GM12878 (cell line): ENCODE data around the gene ISLR. TPM values are rescaled to one million over a fixed set of nuclear protein-coding genes. Genes with fewer than 3 reads are reported as not detected.

Experiments used
- EED ChIP-seq: sonication (generic); IDR thresholded peaks from 2 replicates; pipeline ENCODE4 v1.6.1; 2016; ENCODE audit warnings: antibody characterized with exemption, low read depth
- GABPA ChIP-seq: IDR thresholded peaks from 2 replicates; pipeline ENCODE4 v1.6.1; 2014; ENCODE audit warnings: antibody characterized with exemption, low read depth, mild to moderate bottlenecking, inconsistent platforms
- NFIC ChIP-seq: IDR thresholded peaks from 2 replicates; pipeline ENCODE4 v1.6.1; 2012; ENCODE audit warnings: low read depth, mild to moderate bottlenecking, inconsistent platforms, low read length, moderate library complexity
- PAX5 ChIP-seq: IDR thresholded peaks from 2 replicates; pipeline ENCODE4 v1.6.1; 2011; ENCODE audit warnings: low read depth, low read length, borderline replicate concordance
- RELA ChIP-seq: fragments of 450-650 bp; IDR thresholded peaks from 2 replicates; pipeline ENCODE4 v1.8.0; 2014; ENCODE audit warnings: borderline replicate concordance; ENCODE audit not compliant: partially characterized antibody
- RFX5 ChIP-seq: IDR thresholded peaks from 2 replicates; pipeline ENCODE4 v1.6.1; 2011; ENCODE audit warnings: low read depth, low read length, improper control_type of control experiment
- polyA plus RNA-seq, 11 experiments: library from polyadenylated mRNA; depleted of rRNA in 4 of 11; unstranded in 6 of 11; stranded (reverse) in 5 of 11; fragments of >200 nt; fragmentation: Nextera tagmentation in 4 of 11; fragmentation: Illumina TruSeq in 1 of 11; extraction: Ambion mirVana in 4 of 11; extraction: Trizol in 1 of 11; gene quantifications; 1 replicate in 1 of 11; 2 replicates in 10 of 11; pipeline versions ENCODE4 v1.2.1 to v1.2.3, GENCODE V29; 2011 to 2016; ENCODE audit warnings: inconsistent platforms in 2 of 11, missing spikeins in 2 of 11, low read depth in 1 of 11
- total RNA-seq, 4 experiments: library from RNA; depleted of rRNA in 3 of 4; stranded (reverse); fragments of >200 nt in 3 of 4; fragmentation: Illumina TruSeq in 1 of 4; extraction: Trizol in 1 of 4; gene quantifications; 2 replicates each; pipeline versions ENCODE4 v1.2.1 to v1.2.3, GENCODE V29; 2013 to 2021
- TF ChIP-seq, protein P1 (sequence below), 3 experiments: IDR thresholded peaks in 2 of 3; conservative IDR thresholded peaks in 1 of 3; 2 replicates each; pipeline ENCODE4 v1.5.1; 2011; ENCODE audit warnings: low read depth in 3 of 3, low read length in 3 of 3, mild to moderate bottlenecking in 3 of 3, control low read depth in 2 of 3, moderate library complexity in 2 of 3, inconsistent platforms in 1 of 3, mixed read lengths in 1 of 3; ENCODE audit not compliant: control insufficient read depth in 2 of 3, insufficient read depth in 1 of 3; ENCODE audit errors: extremely low read depth in 1 of 3
- TF ChIP-seq, protein P2 (sequence below): IDR thresholded peaks from 2 replicates; pipeline ENCODE4 v1.6.1; 2011; ENCODE audit warnings: mild to moderate bottlenecking, low read depth, low read length, moderate library complexity; ENCODE audit not compliant: insufficient replicate concordance
- TF ChIP-seq, protein P3 (sequence below): IDR thresholded peaks from 2 replicates; pipeline ENCODE4 v1.6.1; 2011; ENCODE audit warnings: borderline replicate concordance, low read depth, mild to moderate bottlenecking, moderate library complexity, low read length; ENCODE audit not compliant: insufficient read depth, poor library complexity, severe bottlenecking
- TF ChIP-seq, protein P4 (sequence below): fragments of 450-650 bp; IDR thresholded peaks from 2 replicates; pipeline ENCODE4 v1.6.1; 2016; ENCODE audit warnings: mild to moderate bottlenecking
- TF ChIP-seq, protein P5 (sequence below): fragments of 450-650 bp; formaldehyde crosslinking; IDR thresholded peaks from 2 replicates; pipeline ENCODE4 v1.4.0; 2022; ENCODE audit warnings: mild to moderate bottlenecking, moderate library complexity
- TF ChIP-seq, protein P6 (sequence below): fragments of 450-650 bp; conservative IDR thresholded peaks from 2 replicates; pipeline ENCODE4 v1.6.1; 2017; ENCODE audit warnings: mild to moderate bottlenecking, moderate library complexity

ISLR gene
- total and polyA plus RNA-seq, 10 of the 15 experiments (the other 5 are each of a cell fraction or from before 2014, with no cell fraction given) = 0.03 to 1.8 (median 0.54) TPM

DNA sequence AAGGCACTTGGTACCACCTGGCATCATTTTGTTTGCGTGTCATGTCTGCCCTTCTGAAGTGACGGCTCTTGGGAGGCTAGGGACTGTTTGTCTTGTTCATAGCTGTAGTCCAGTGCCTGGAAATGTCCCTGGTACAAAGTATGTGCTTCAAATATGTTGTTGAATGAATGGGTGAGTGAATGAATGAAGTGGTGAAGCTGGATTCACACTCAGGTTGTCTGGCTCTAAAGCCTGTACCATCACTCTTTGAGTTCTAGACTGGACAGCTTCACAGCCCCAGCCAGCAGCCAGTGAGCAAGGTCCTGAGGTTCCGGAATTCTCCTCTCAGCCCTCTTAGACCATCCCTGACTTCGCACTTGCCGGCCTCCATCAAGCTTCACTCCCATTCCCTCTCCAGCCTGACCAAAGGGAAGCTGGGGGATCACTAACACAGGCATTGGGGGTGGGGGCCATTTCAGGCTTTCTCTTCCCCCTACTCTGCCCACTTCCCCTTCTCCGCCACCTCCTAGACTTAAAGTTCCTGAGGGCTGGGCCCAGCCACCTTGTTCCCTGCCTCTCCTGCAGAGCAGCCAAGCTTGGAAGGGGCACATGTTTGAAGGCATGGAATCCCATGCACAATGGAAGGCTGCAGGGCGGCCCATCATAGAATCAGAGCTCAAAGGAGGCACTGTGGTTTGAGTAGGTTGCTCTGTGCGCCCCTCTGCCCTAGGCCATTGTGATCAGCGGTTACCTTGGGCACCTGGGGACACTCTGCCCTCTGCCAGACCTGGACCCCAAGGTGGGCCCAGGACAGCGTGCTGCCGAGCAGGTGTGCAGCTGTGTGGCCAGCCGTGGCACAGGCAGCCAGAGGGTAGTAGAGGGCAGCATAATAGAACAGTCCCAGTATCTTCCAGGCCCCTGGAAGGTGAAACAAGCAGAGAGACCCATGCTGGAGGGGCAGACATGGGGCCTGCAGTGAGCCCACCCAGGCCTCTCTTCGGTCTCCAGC lies 21.4 kb downstream of the ISLR start (continued):
- TF ChIP-seq, protein P1, sequence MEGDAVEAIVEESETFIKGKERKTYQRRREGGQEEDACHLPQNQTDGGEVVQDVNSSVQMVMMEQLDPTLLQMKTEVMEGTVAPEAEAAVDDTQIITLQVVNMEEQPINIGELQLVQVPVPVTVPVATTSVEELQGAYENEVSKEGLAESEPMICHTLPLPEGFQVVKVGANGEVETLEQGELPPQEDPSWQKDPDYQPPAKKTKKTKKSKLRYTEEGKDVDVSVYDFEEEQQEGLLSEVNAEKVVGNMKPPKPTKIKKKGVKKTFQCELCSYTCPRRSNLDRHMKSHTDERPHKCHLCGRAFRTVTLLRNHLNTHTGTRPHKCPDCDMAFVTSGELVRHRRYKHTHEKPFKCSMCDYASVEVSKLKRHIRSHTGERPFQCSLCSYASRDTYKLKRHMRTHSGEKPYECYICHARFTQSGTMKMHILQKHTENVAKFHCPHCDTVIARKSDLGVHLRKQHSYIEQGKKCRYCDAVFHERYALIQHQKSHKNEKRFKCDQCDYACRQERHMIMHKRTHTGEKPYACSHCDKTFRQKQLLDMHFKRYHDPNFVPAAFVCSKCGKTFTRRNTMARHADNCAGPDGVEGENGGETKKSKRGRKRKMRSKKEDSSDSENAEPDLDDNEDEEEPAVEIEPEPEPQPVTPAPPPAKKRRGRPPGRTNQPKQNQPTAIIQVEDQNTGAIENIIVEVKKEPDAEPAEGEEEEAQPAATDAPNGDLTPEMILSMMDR (IDR thresholded peaks at IDR 0.05 in 2 of 3, conservative IDR thresholded peaks at IDR 0.05 in 1 of 3; ENCODE audit: control insufficient read depth in 2 of 3, extremely low read depth in 1 of 3, insufficient read depth in 1 of 3, low read depth in 3 of 3, low read length in 3 of 3) = 0 out of 6 replicates have a peak, but pooled peaks of 1 of the 3 experiments have one; percentile 6
- no peak for TF ChIP-seq NFIC
- TF ChIP-seq, protein P2, sequence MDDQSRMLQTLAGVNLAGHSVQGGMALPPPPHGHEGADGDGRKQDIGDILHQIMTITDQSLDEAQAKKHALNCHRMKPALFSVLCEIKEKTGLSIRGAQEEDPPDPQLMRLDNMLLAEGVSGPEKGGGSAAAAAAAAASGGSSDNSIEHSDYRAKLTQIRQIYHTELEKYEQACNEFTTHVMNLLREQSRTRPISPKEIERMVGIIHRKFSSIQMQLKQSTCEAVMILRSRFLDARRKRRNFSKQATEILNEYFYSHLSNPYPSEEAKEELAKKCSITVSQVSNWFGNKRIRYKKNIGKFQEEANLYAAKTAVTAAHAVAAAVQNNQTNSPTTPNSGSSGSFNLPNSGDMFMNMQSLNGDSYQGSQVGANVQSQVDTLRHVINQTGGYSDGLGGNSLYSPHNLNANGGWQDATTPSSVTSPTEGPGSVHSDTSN = no peak
- TF ChIP-seq, protein P3, sequence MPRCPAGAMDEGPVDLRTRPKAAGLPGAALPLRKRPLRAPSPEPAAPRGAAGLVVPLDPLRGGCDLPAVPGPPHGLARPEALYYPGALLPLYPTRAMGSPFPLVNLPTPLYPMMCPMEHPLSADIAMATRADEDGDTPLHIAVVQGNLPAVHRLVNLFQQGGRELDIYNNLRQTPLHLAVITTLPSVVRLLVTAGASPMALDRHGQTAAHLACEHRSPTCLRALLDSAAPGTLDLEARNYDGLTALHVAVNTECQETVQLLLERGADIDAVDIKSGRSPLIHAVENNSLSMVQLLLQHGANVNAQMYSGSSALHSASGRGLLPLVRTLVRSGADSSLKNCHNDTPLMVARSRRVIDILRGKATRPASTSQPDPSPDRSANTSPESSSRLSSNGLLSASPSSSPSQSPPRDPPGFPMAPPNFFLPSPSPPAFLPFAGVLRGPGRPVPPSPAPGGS = no peak
- TF ChIP-seq, protein P4, sequence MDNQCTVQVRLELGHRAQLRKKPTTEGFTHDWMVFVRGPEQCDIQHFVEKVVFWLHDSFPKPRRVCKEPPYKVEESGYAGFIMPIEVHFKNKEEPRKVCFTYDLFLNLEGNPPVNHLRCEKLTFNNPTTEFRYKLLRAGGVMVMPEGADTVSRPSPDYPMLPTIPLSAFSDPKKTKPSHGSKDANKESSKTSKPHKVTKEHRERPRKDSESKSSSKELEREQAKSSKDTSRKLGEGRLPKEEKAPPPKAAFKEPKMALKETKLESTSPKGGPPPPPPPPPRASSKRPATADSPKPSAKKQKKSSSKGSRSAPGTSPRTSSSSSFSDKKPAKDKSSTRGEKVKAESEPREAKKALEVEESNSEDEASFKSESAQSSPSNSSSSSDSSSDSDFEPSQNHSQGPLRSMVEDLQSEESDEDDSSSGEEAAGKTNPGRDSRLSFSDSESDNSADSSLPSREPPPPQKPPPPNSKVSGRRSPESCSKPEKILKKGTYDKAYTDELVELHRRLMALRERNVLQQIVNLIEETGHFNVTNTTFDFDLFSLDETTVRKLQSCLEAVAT = no peak
- no peak for TF ChIP-seq RELA
- no peak for TF ChIP-seq PAX5
- 0 out of 2 replicates have a peak, but pooled peaks have one; percentile 24 for TF ChIP-seq EED
- TF ChIP-seq, protein P5, sequence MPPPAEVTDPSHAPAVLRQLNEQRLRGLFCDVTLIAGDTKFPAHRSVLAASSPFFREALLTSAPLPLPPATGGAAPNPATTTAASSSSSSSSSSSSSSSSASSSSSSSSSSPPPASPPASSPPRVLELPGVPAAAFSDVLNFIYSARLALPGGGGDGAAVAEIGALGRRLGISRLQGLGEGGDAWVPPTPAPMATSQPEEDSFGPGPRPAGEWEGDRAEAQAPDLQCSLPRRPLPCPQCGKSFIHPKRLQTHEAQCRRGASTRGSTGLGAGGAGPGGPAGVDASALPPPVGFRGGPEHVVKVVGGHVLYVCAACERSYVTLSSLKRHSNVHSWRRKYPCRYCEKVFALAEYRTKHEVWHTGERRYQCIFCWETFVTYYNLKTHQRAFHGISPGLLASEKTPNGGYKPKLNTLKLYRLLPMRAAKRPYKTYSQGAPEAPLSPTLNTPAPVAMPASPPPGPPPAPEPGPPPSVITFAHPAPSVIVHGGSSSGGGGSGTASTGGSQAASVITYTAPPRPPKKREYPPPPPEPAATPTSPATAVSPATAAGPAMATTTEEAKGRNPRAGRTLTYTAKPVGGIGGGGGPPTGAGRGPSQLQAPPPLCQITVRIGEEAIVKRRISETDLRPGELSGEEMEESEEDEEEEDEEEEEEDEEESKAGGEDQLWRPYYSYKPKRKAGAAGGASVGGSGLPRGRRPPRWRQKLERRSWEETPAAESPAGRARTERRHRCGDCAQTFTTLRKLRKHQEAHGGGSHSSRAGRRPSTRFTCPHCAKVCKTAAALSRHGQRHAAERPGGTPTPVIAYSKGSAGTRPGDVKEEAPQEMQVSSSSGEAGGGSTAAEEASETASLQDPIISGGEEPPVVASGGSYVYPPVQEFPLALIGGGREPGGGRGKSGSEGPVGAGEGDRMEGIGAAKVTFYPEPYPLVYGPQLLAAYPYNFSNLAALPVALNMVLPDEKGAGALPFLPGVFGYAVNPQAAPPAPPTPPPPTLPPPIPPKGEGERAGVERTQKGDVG (CRISPR knock-in tag) = no peak
- no peak for TF ChIP-seq GABPA
- TF ChIP-seq, protein P6, sequence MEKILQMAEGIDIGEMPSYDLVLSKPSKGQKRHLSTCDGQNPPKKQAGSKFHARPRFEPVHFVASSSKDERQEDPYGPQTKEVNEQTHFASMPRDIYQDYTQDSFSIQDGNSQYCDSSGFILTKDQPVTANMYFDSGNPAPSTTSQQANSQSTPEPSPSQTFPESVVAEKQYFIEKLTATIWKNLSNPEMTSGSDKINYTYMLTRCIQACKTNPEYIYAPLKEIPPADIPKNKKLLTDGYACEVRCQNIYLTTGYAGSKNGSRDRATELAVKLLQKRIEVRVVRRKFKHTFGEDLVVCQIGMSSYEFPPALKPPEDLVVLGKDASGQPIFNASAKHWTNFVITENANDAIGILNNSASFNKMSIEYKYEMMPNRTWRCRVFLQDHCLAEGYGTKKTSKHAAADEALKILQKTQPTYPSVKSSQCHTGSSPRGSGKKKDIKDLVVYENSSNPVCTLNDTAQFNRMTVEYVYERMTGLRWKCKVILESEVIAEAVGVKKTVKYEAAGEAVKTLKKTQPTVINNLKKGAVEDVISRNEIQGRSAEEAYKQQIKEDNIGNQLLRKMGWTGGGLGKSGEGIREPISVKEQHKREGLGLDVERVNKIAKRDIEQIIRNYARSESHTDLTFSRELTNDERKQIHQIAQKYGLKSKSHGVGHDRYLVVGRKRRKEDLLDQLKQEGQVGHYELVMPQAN = no peak
- TF ChIP-seq RFX5 = no peak
